ENCODE results near the gene CES5A.

DNA sequence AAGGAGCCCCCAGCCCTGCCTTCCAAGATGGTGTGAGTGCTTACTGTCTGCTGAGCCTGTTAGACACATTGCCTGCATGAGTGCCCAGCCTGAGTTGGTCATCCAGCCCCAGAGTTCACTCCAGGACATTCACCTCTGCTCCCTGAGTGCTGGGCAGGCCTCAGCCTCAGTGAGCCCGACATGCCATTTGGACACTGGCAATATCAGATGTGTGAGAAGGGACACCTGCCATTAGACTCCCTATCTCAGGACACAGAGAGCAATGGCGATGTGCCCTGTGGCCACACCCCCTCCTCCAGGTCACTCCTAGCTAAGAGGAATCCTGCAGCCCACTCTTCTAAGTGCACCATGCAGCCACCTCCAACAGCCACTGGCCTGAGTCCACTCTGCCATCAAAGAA, 34.7 kb upstream of the CES5A start:
- TF ChIP-seq EP300 (IDR thresholded peaks at IDR 0.05; ENCODE audit: borderline replicate concordance) (no peak), CEBPB (IDR thresholded peaks at IDR 0.05) (no peak), TAF1 (IDR thresholded peaks at IDR 0.05; ENCODE audit: low read depth) (no peak), CREB1 (IDR thresholded peaks at IDR 0.05; ENCODE audit: low read depth) (no peak), YY1 (IDR thresholded peaks at IDR 0.05; ENCODE audit: low read depth) (no peak), RAD21 (IDR thresholded peaks at IDR 0.05; ENCODE audit: low read depth) (no peak), TCF12 (IDR thresholded peaks at IDR 0.05; ENCODE audit: low read depth) (no peak), ZBTB7A (IDR thresholded peaks at IDR 0.05; ENCODE audit: low read depth) (no peak), FOXM1 (IDR thresholded peaks at IDR 0.05; ENCODE audit: borderline replicate concordance, low read depth) (no peak), EGR1 (IDR thresholded peaks at IDR 0.05) (no peak)
- TF ChIP-seq, protein P1, sequence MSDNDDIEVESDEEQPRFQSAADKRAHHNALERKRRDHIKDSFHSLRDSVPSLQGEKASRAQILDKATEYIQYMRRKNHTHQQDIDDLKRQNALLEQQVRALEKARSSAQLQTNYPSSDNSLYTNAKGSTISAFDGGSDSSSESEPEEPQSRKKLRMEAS (IDR thresholded peaks at IDR 0.05) = no peak
- TF ChIP-seq, protein P2, sequence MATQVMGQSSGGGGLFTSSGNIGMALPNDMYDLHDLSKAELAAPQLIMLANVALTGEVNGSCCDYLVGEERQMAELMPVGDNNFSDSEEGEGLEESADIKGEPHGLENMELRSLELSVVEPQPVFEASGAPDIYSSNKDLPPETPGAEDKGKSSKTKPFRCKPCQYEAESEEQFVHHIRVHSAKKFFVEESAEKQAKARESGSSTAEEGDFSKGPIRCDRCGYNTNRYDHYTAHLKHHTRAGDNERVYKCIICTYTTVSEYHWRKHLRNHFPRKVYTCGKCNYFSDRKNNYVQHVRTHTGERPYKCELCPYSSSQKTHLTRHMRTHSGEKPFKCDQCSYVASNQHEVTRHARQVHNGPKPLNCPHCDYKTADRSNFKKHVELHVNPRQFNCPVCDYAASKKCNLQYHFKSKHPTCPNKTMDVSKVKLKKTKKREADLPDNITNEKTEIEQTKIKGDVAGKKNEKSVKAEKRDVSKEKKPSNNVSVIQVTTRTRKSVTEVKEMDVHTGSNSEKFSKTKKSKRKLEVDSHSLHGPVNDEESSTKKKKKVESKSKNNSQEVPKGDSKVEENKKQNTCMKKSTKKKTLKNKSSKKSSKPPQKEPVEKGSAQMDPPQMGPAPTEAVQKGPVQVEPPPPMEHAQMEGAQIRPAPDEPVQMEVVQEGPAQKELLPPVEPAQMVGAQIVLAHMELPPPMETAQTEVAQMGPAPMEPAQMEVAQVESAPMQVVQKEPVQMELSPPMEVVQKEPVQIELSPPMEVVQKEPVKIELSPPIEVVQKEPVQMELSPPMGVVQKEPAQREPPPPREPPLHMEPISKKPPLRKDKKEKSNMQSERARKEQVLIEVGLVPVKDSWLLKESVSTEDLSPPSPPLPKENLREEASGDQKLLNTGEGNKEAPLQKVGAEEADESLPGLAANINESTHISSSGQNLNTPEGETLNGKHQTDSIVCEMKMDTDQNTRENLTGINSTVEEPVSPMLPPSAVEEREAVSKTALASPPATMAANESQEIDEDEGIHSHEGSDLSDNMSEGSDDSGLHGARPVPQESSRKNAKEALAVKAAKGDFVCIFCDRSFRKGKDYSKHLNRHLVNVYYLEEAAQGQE (IDR thresholded peaks at IDR 0.05; ENCODE audit: low read depth) = no peak
- TF ChIP-seq, protein P3, sequence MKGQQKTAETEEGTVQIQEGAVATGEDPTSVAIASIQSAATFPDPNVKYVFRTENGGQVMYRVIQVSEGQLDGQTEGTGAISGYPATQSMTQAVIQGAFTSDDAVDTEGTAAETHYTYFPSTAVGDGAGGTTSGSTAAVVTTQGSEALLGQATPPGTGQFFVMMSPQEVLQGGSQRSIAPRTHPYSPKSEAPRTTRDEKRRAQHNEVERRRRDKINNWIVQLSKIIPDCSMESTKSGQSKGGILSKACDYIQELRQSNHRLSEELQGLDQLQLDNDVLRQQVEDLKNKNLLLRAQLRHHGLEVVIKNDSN (IDR thresholded peaks at IDR 0.05) = no peak

Measured in Ishikawa (cell line).